Smooth muscle cell (in vitro differentiated cells): ENCODE results near the gene CACNA1E. TPM values are rescaled to one million over a fixed set of nuclear protein-coding genes. Genes with fewer than 3 reads are reported as not detected.

Experiments
- DNase-seq: peaks from one replicate; lab custom pipeline; 2025; ENCODE audit not compliant: unreplicated experiment; lab: John Stamatoyannopoulos, UW
- H2AFZ ChIP-seq: fragments of 200-600 bp; sonication (generic); 2 replicates; pipeline ENCODE4 v1.6.0; 2016; ENCODE audit warnings: antibody characterized with exemption, low read depth, mild to moderate bottlenecking
- H3F3A ChIP-seq: fragments of 200-600 bp; sonication (generic); 2 replicates; pipeline ENCODE4 v1.6.0; 2017; ENCODE audit warnings: antibody characterized with exemption, low read depth
- H3K27ac ChIP-seq: fragments of 200-600 bp; sonication (generic); 2 replicates; pipeline ENCODE4 v1.5.1; 2016; ENCODE audit warnings: low read depth, mild to moderate bottlenecking
- H3K27me3 ChIP-seq: fragments of 200-600 bp; sonication (generic); 2 replicates; pipeline ENCODE4 v1.6.1; 2016; ENCODE audit warnings: low read depth, mild to moderate bottlenecking
- H3K36me3 ChIP-seq: fragments of 200-600 bp; sonication (generic); 2 replicates; pipeline ENCODE4 v1.5.1; 2016; ENCODE audit warnings: low read depth
- H3K4me1 ChIP-seq: fragments of 200-600 bp; sonication (generic); 2 replicates; pipeline ENCODE4 v1.5.1; 2016; ENCODE audit warnings: low read depth
- H3K4me2 ChIP-seq: fragments of 200-600 bp; sonication (generic); 2 replicates; pipeline ENCODE4 v1.6.0; 2016; ENCODE audit warnings: mild to moderate bottlenecking
- H3K4me3 ChIP-seq: fragments of 200-600 bp; sonication (generic); 2 replicates; pipeline ENCODE4 v1.5.1; 2016; ENCODE audit warnings: mild to moderate bottlenecking
- H3K79me2 ChIP-seq: fragments of 200-600 bp; sonication (generic); 2 replicates; pipeline ENCODE4 v1.6.0; 2016; ENCODE audit warnings: low read depth, mild to moderate bottlenecking
- H3K9ac ChIP-seq: fragments of 200-600 bp; sonication (generic); 2 replicates; pipeline ENCODE4 v1.6.0; 2016; ENCODE audit warnings: low read depth
- H3K9me3 ChIP-seq: fragments of 200-600 bp; sonication (generic); replicated peaks from 2 replicates; pipeline ENCODE4 v1.5.1; 2016; ENCODE audit warnings: low read depth
- H4K20me1 ChIP-seq: fragments of 200-600 bp; sonication (generic); 2 replicates; pipeline ENCODE4 v1.6.0; 2016; ENCODE audit warnings: low read depth
- CTCF ChIP-seq: fragments of 200-600 bp; sonication (generic); IDR thresholded peaks from 2 replicates; pipeline ENCODE4 v1.5.1; 2017; ENCODE audit warnings: borderline replicate concordance, mild to moderate bottlenecking, antibody characterized with exemption; ENCODE audit not compliant: insufficient read depth, poor library complexity, severe bottlenecking
- WGBS: methylation state at CpG from one replicate; pipeline ENCODE4 v1.1.7; 2016; ENCODE audit warnings: low lambda C conversion rate; 5-methylcytosine and 5-hydroxymethylcytosine counted together
- polyA plus RNA-seq: library from polyadenylated mRNA; unstranded; fragments of >200 nt; fragmentation: Nextera tagmentation; extraction: Ambion mirVana; gene quantifications from 2 replicates; pipeline ENCODE4 v1.2.1, GENCODE V29; 2016
- total RNA-seq: library from RNA; depleted of rRNA; stranded (reverse); fragments of >200 nt; gene quantifications from 2 replicates; pipeline ENCODE4 v1.2.3, GENCODE V29; 2014

Gene CACNA1E
- total and polyA plus RNA-seq, 2 experiments from 2014 or later = not detected

GRCh38 chr1:181714428-181714827 lies 231.1 kb downstream of the CACNA1E start:
- 68% methylated on average over 2 of the region's 2 CpGs for WGBS
- no peaks in the 10 kb centered on the region for H3K9me3 ChIP-seq
- H3K4me1 ChIP-seq = no peaks in the 10 kb centered on the region
- H3K27ac ChIP-seq = no peak overlapping the region
- no peak overlapping the region for H3K4me3 ChIP-seq
- H3K4me2 ChIP-seq = no peak overlapping the region
- DNase-seq = no peak
- H4K20me1 ChIP-seq = no peaks in the 10 kb centered on the region
- H2AFZ ChIP-seq = no peak overlapping the region
- no peaks in the 10 kb centered on the region for H3K36me3 ChIP-seq
- TF ChIP-seq CTCF = no peak
- no peaks in the 10 kb centered on the region for H3F3A ChIP-seq
- no peaks in the 10 kb centered on the region for H3K79me2 ChIP-seq
- no peak overlapping the region for H3K9ac ChIP-seq
- H3K27me3 ChIP-seq = no peaks in the 10 kb centered on the region

- H4K20me1 ChIP-seq = no peaks in the 10 kb centered on the region
- no peaks in the 10 kb centered on the region for H3K36me3 ChIP-seq
- H3K4me2 ChIP-seq = no peak overlapping the region
- H3K4me3 ChIP-seq = no peak overlapping the region
- no peaks in the 10 kb centered on the region for H3K4me1 ChIP-seq
- no peak for TF ChIP-seq CTCF
- no peaks in the 10 kb centered on the region for H3F3A ChIP-seq
- H3K27ac ChIP-seq = no peak overlapping the region
- H3K9me3 ChIP-seq = no peaks in the 10 kb centered on the region
- no peaks in the 10 kb centered on the region for H3K27me3 ChIP-seq
- H3K79me2 ChIP-seq = no peaks in the 10 kb centered on the region
- no peak overlapping the region for H3K9ac ChIP-seq
- DNase-seq = no peak
- H2AFZ ChIP-seq = no peak overlapping the region
- WGBS = 37% methylated on average over 6 of the region's 6 CpGs
Observed at GRCh38 chr1:181718034-181718433, 234.7 kb downstream of the CACNA1E start.

GRCh38 chr1:181726320-181727012 lies 243.1 kb downstream of the CACNA1E start:
- Histone ChIP-seq H3K9me3 (no peaks in the 10 kb centered on the region), H3K9ac (no peak overlapping the region), H3K4me3 (no peak overlapping the region), H3K27ac (no peak overlapping the region), H4K20me1 (no peaks in the 10 kb centered on the region), H3K27me3 (no peaks in the 10 kb centered on the region), H3K36me3 (no peaks in the 10 kb centered on the region), H3F3A (no peaks in the 10 kb centered on the region), H3K79me2 (no peaks in the 10 kb centered on the region), H3K4me2 (no peak overlapping the region), H3K4me1 (no peaks in the 10 kb centered on the region), H2AFZ (no peak overlapping the region)
- WGBS = 72% methylated on average over 4 of the region's 4 CpGs
- DNase-seq = no peak
- no peak for TF ChIP-seq CTCF

- H4K20me1 ChIP-seq = no peaks in the 10 kb centered on the region
- no peaks in the 10 kb centered on the region for H3K9me3 ChIP-seq
- no peak overlapping the region for H3K4me2 ChIP-seq
- no peaks in the 10 kb centered on the region for H3K27me3 ChIP-seq
- H3F3A ChIP-seq = no peaks in the 10 kb centered on the region
- WGBS = 92% methylated on average over 7 of the region's 7 CpGs
- no peaks in the 10 kb centered on the region for H3K36me3 ChIP-seq
- H3K4me3 ChIP-seq = no peak overlapping the region
- no peaks in the 10 kb centered on the region for H3K79me2 ChIP-seq
- TF ChIP-seq CTCF = no peak
- no peak overlapping the region for H3K27ac ChIP-seq
- no peak for DNase-seq
- H3K4me1 ChIP-seq = no peaks in the 10 kb centered on the region
- H2AFZ ChIP-seq = no peak overlapping the region
- H3K9ac ChIP-seq = no peak overlapping the region
Observed at GRCh38 chr1:181730606-181731005, 247.3 kb downstream of the CACNA1E start.
